Endothelial cell of umbilical vein (primary cell): Measurements from ENCODE around the gene PPP2R2C.

Experiments
- CTCF ChIP-seq, 2 donors: IDR thresholded peaks; 1 replicate in 1 of 2; 2 replicates in 1 of 2; pipeline ENCODE4 v1.5.1; 2011; ENCODE audit warnings: low read length in 2 of 2, mild to moderate bottlenecking in 2 of 2, moderate library complexity in 2 of 2, control low read depth in 1 of 2, inconsistent platforms in 1 of 2, low read depth in 1 of 2; ENCODE audit not compliant: insufficient read depth in 1 of 2; ENCODE audit errors: extremely low read depth in 1 of 2
- EZH2 ChIP-seq: IDR thresholded peaks from 2 replicates; pipeline ENCODE4 v1.6.1; 2012; ENCODE audit warnings: borderline replicate concordance, low read depth, mild to moderate bottlenecking, moderate library complexity, low read length, inconsistent platforms; ENCODE audit not compliant: severe bottlenecking
- FOS ChIP-seq: IDR thresholded peaks from 2 replicates; pipeline ENCODE4 v1.6.1; 2011; ENCODE audit warnings: mild to moderate bottlenecking, low read length, moderate library complexity, borderline replicate concordance; ENCODE audit not compliant: insufficient read depth
- JUN ChIP-seq: IDR thresholded peaks from 2 replicates; pipeline ENCODE4 v1.6.1; 2011; ENCODE audit warnings: borderline replicate concordance, low read depth; ENCODE audit not compliant: insufficient read length, insufficient read depth
- POLR2A ChIP-seq: IDR thresholded peaks from 2 replicates; pipeline ENCODE4 v1.6.1; 2012; ENCODE audit warnings: low read depth, mild to moderate bottlenecking, control low read depth, low read length
- POLR2AphosphoS5 ChIP-seq: IDR thresholded peaks from 2 replicates; pipeline ENCODE4 v1.6.1; 2012; ENCODE audit warnings: low read depth, mild to moderate bottlenecking, control low read depth, low read length, moderate library complexity; ENCODE audit not compliant: insufficient read depth

DNA sequence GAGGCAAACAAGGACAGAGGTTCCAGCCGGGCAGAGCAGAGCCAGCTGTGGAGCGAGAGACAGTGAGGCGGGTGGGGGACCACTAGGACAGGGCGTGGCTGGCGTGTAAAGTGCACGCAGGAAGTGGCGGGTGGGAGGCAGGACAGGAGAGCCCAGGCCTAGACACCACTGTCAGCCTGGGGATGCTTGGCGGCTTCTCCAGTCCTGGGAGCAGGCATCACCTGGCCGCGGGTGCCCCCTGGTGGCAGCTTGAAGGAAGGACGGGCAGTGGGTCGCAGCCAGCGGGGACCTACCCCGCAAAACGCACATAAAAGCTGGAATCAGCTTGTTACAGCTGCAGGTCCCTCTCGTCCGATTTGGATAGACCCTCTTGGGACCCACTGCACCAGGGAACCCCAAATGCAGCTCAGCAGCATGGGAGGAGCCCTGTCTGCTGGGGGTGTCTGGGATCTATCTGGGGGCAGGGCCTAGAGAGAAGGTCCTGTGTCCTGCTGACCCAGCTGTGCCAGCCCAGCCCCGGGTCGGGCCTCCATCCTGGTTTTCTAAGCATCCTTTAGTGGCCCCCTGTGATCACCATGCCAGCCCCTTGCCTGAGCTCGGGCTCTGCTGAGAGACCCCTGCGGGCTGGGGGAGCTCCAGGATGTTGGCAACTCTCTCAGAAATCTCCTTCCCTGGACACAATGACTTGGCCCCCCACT lies 145.0 kb downstream of the PPP2R2C start:
- TF ChIP-seq CTCF (IDR thresholded peaks at IDR 0.05; ENCODE audit: extremely low read depth in 1 of 2, insufficient read depth in 1 of 2, low read depth in 1 of 2, low read length in 2 of 2) (peak; percentile 86 to 94), POLR2A (no peak), JUN (no peak), EZH2 (no peak), FOS (no peak), POLR2AphosphoS5 (no peak)
